Measurements from ENCODE around the gene SMTNL1. TPM values are rescaled to one million over a fixed set of nuclear protein-coding genes. Genes with fewer than 3 reads are reported as not detected.

SMTNL1 gene
- total and polyA plus RNA-seq, 9 of the 15 experiments (the other 6 are each of a cell fraction or from before 2014, with no cell fraction given) = not detected

GRCh38 chr11:57530596-57531507 lies 6.5 kb upstream of the SMTNL1 start, which contains the start of gene TIMM10 (continued):
- TF ChIP-seq CEBPZ (IDR thresholded peaks at IDR 0.05; ENCODE audit: borderline replicate concordance, low read depth, low read length) (no peak), MLX (CRISPR knock-in tag; conservative IDR thresholded peaks at IDR 0.05) (no peak), HEY1 (CRISPR knock-in tag; IDR thresholded peaks at IDR 0.05; ENCODE audit: borderline replicate concordance) (no peak), HLTF (IDR thresholded peaks at IDR 0.05) (no peak), TAF15 (IDR thresholded peaks at IDR 0.05; ENCODE audit: low read depth, low read length) (no peak), PPARD (CRISPR knock-in tag; IDR thresholded peaks at IDR 0.05) (no peak), CHD7 (IDR thresholded peaks at IDR 0.05; ENCODE audit: low read depth, low read length) (no peak), PCBP2 (IDR thresholded peaks at IDR 0.05; ENCODE audit: low read depth, low read length, poor library complexity, severe bottlenecking) (no peak)

Measured in K562 (cell line).